NB4 (cell line): ENCODE results near the gene TNIP1.

ENCODE experiments used
- DNase-seq: peaks from one replicate; pipeline ENCODE4 v3.0.0; 2010; ENCODE audit warnings: low read depth
- H3K4me3 ChIP-seq: one replicate; pipeline ENCODE4 v1.5.1; 2011; ENCODE audit warnings: mild to moderate bottlenecking, low read depth, low read length, moderate library complexity
- CTCF ChIP-seq: IDR thresholded peaks from one replicate; pipeline ENCODE4 v1.5.1; 2012; ENCODE audit warnings: low read depth, low read length
- MAX ChIP-seq: IDR thresholded peaks from 2 replicates; pipeline ENCODE4 v1.6.1; 2011; ENCODE audit warnings: low read depth, low read length
- MYC ChIP-seq: IDR thresholded peaks from 2 replicates; pipeline ENCODE4 v1.6.1; 2011; ENCODE audit warnings: low read depth, low read length
- POLR2A ChIP-seq: IDR thresholded peaks from 2 replicates; pipeline ENCODE4 v1.6.1; 2011; ENCODE audit warnings: mild to moderate bottlenecking; ENCODE audit not compliant: insufficient read length; ENCODE audit errors: extremely low read depth

The TNIP1 gene

GRCh38 chr5:151080613-151081430 lies at the start of gene TNIP1:
Gene TNIP1 (minus strand): TSS chr5:151081034. CDS start chr5:151065095, 15,939 bp downstream.
- TF ChIP-seq MAX = 0 out of 2 replicates have a peak, but pooled peaks have one; percentile 46
- no peak for TF ChIP-seq CTCF
- peak; percentile 49 for TF ChIP-seq MYC
- TF ChIP-seq POLR2A = peak; percentile 42
- DNase-seq = peak; percentile 95
- peak within 1 kb of the TSS; percentile 92 for H3K4me3 ChIP-seq

- no peak overlapping the region for H3K4me3 ChIP-seq
- no peak for TF ChIP-seq MYC
- TF ChIP-seq POLR2A = no peak
- no peak for TF ChIP-seq CTCF
- no peak for TF ChIP-seq MAX
- no peak for DNase-seq
Measured at GRCh38 chr5:151130235-151130921, 49.5 kb upstream of the TNIP1 start.

GRCh38 chr5:151128817-151129216 lies 48.0 kb upstream of the TNIP1 start:
- H3K4me3 ChIP-seq = no peak overlapping the region
- TF ChIP-seq CTCF (no peak), MAX (no peak), POLR2A (no peak)
- DNase-seq = no peak

GRCh38 chr5:151127926-151128325 lies 47.1 kb upstream of the TNIP1 start:
- no peak for DNase-seq
- TF ChIP-seq POLR2A = no peak
- TF ChIP-seq MAX = no peak
- TF ChIP-seq CTCF = no peak
- no peak for TF ChIP-seq MYC
- H3K4me3 ChIP-seq = no peak overlapping the region

- DNase-seq = peak; percentile 70
- no peak overlapping the region for H3K4me3 ChIP-seq
- TF ChIP-seq MYC (no peak), CTCF (peak; percentile 64)
Measured at GRCh38 chr5:151126199-151126645, 45.4 kb upstream of the TNIP1 start.
